Activated CD4-positive, alpha-beta T cell treated with anti-CD3 and anti-CD28 coated beads for 36 hours (primary cell): ENCODE data around the gene DENND5A. TPM values are rescaled to one million over a fixed set of nuclear protein-coding genes. Genes with fewer than 3 reads are reported as not detected.
"Not testable (repeated sequence)": the region's sequence is repeated elsewhere in the genome, so short reads cannot be mapped to it uniquely, and the experiment has no call there.

Experiments used
- ATAC-seq: fragments of 200-7000 bp; cut with Tn5 transposase; one replicate; pipeline ENCODE4 v1.10.0; 2021; ENCODE audit warnings: mild to moderate bottlenecking, moderate library complexity
- CTCF ChIA-PET: fragments of 350-600 bp; sonication (Branson Sonifier 250); formaldehyde crosslinking; loops from one replicate; lab custom pipeline; 2021; ENCODE audit warnings: antibody characterized with exemption; lab: Charles Lee
- POLR2A ChIA-PET: fragments of 350-600 bp; sonication (Branson Sonifier 250); formaldehyde crosslinking; loops from one replicate; lab custom pipeline; 2021; ENCODE audit warnings: antibody characterized with exemption, inconsistent platforms; lab: Charles Lee
- DNase-seq: peaks from one replicate; pipeline ENCODE4 v3.0.0-alpha.2; 2020
- H3K27ac Mint-ChIP-seq: one replicate; pipeline ENCODE4 v1.8.0; 2021; ENCODE audit warnings: mixed read lengths
- H3K27me3 Mint-ChIP-seq: one replicate; pipeline ENCODE4 v1.8.0; 2021; ENCODE audit warnings: mixed read lengths
- H3K36me3 Mint-ChIP-seq: one replicate; pipeline ENCODE4 v1.8.0; 2021; ENCODE audit warnings: low read depth, mixed read lengths
- H3K4me1 Mint-ChIP-seq: one replicate; pipeline ENCODE4 v1.8.0; 2021; ENCODE audit warnings: mixed read lengths
- H3K4me3 Mint-ChIP-seq: one replicate; pipeline ENCODE4 v1.8.0; 2021; ENCODE audit warnings: mild to moderate bottlenecking, moderate library complexity, mixed read lengths
- H3K9me3 Mint-ChIP-seq: one replicate; pipeline ENCODE4 v1.8.0; 2021; ENCODE audit warnings: low read depth, mixed read lengths
- intact Hi-C, 2 experiments: fragments of 100-400 bp; cut with DNase I in 1 of 2; cut with micrococcal nuclease in 1 of 2; formaldehyde crosslinking; loops; one replicate each; pipeline versions ENCODE4 v1.14.2 to v1.15.1; 2022 to 2024; cut with DNase I, micrococcal nuclease
- total RNA-seq, 2 experiments: library from RNA; stranded (reverse); gene quantifications; one replicate each; pipeline ENCODE4 v1.2.3, GENCODE V29; 2021

The DENND5A gene
- total RNA-seq, 2 experiments from 2014 or later: 43.6 to 62.6 TPM

DNA sequence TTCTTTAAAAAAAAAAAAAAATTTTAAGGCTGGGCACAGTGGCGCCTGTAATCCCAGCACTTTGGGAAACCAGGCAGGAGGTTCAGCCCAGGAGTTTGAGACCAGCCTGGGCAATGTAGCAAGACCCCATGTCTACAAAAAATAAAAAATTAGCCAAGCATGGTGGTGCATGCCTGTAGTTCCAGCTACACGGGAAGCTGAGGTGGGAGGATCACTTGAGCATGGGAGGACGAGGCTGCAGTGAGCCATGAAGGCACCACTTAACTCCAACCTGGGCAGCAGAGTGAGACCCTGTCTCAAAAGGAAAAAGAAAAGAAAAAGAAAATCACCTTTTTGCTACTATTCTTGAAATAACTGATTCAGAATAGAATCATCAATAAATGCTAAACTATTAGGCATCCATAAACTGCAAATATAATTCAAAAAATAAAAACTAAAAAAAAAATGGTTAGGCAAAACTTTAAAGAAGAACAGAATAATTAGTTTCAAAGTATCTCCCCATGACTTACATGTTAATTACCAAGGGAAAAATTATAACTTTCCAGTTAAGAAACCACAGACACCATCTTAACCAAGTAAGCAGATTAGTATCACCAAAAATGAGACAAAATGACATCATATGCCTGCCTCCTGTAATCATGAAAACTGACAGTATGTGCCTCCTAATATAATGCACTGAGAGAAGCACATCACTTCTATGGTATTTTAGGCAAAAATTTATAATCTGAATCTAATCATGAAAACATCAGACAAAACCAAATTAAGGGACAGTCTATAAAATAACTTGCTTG is 63.6 kb downstream of the DENND5A start:
- ATAC-seq (peak; percentile 60), DNase-seq (no peak)
- H3K27me3 Mint-ChIP-seq: no peaks in the 10 kb centered on the region
- intact Hi-C loops: loop anchor here in 1 of 2 experiments (5.0 kb wide), 1 partner anchor 854 kb away; no protein-coding TSS in a partner anchor
- ChIA-PET CTCF (interaction anchor here (0.7 kb wide), 1 partner anchor 88 kb away, joined by 5 read pairs; no protein-coding TSS in a partner anchor), POLR2A (no interaction called here)
- no peaks in the 10 kb centered on the region for H3K9me3 Mint-ChIP-seq
- peaks cover 20% of the 10 kb centered on the region for H3K4me1 Mint-ChIP-seq
- no peak overlapping the region for H3K4me3 Mint-ChIP-seq
- peak overlapping the region; percentile 15 for H3K27ac Mint-ChIP-seq
- peaks cover 17% of the 10 kb centered on the region for H3K36me3 Mint-ChIP-seq

DNA sequence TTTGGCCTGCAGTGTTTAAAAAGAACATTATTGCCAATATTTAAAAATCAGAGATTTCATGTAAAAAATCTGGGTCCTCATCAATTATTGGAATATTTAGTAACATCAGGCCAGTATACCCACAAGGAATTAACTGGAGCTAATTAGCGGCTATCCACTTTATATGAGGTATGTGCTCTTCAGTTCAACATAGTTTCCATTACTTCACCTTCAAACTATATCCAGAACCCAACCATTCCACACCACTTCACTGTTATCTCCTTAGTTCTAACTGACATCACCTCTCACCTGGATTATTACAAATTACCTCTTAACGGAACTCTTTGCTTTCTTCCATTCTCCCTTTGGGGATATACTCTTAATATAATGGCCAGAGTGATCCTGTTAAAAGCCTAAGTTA is 64.7 kb downstream of the DENND5A start:
- Mint-ChIP-seq H3K4me3 (no peak overlapping the region), H3K27me3 (no peaks in the 10 kb centered on the region), H3K9me3 (no peaks in the 10 kb centered on the region), H3K4me1 (peaks cover 20% of the 10 kb centered on the region), H3K27ac (no peak overlapping the region), H3K36me3 (peaks cover 17% of the 10 kb centered on the region)
- DNase-seq (no peak), ATAC-seq (no peak)
- ChIA-PET CTCF (no interaction called here), POLR2A (interaction anchor here (0.6 kb wide), 1 partner anchor 10 kb away, joined by 5 read pairs; no protein-coding TSS in a partner anchor)
- intact Hi-C loops: loop anchor here in 1 of 2 experiments (5.0 kb wide), 1 partner anchor 853 kb away; no protein-coding TSS in a partner anchor

- no peak for DNase-seq
- no peak overlapping the region for H3K27ac Mint-ChIP-seq
- no peak overlapping the region for H3K4me3 Mint-ChIP-seq
- ATAC-seq: no peak
- POLR2A ChIA-PET: no interaction called here
- intact Hi-C loops: no loop called here
- H3K9me3 Mint-ChIP-seq: peaks cover 3% of the 10 kb centered on the region
- no peaks in the 10 kb centered on the region for H3K27me3 Mint-ChIP-seq
- H3K4me1 Mint-ChIP-seq: no peaks in the 10 kb centered on the region
- CTCF ChIA-PET: interaction anchor here (0.6 to 1.2 kb wide), 2 partner anchors 28 to 256 kb away, joined by 3 read pairs; no protein-coding TSS in a partner anchor
- H3K36me3 Mint-ChIP-seq: peaks cover 39% of the 10 kb centered on the region
Observed at GRCh38 chr11:9193316-9193715, 71.8 kb downstream of the DENND5A start.

GRCh38 chr11:9192561-9192960 is 72.6 kb downstream of the DENND5A start:
- Mint-ChIP-seq H3K36me3 (peaks cover 45% of the 10 kb centered on the region), H3K4me1 (no peaks in the 10 kb centered on the region), H3K9me3 (peaks cover 3% of the 10 kb centered on the region), H3K27me3 (no peaks in the 10 kb centered on the region), H3K27ac (no peak overlapping the region), H3K4me3 (no peak overlapping the region)
- ChIA-PET POLR2A (no interaction called here), CTCF (no interaction called here)
- DNase-seq (no peak), ATAC-seq (no peak)
- intact Hi-C loops: no loop called here

GRCh38 chr11:9190326-9191016 is 74.7 kb downstream of the DENND5A start:
- peaks cover 45% of the 10 kb centered on the region for H3K36me3 Mint-ChIP-seq
- H3K27me3 Mint-ChIP-seq, ATAC-seq, DNase-seq, H3K9me3 Mint-ChIP-seq, H3K27ac Mint-ChIP-seq, H3K4me3 Mint-ChIP-seq, H3K4me1 Mint-ChIP-seq, POLR2A ChIA-PET, intact Hi-C loops: not testable (repeated sequence)
- CTCF ChIA-PET: interaction anchor here (0.7 kb wide), 1 partner anchor 26 kb away, joined by 3 read pairs; no protein-coding TSS in a partner anchor

- intact Hi-C loops, H3K4me1 Mint-ChIP-seq, H3K27me3 Mint-ChIP-seq, ATAC-seq, POLR2A ChIA-PET, H3K27ac Mint-ChIP-seq, H3K4me3 Mint-ChIP-seq, DNase-seq, H3K9me3 Mint-ChIP-seq: not testable (repeated sequence)
- CTCF ChIA-PET: interaction anchor here (0.7 kb wide), 1 partner anchor 197 kb away, joined by 3 read pairs; no protein-coding TSS in a partner anchor
- H3K36me3 Mint-ChIP-seq: peaks cover 44% of the 10 kb centered on the region
Observed at GRCh38 chr11:9188860-9189259, 76.3 kb downstream of the DENND5A start.

GRCh38 chr11:9187616-9188015 is 77.5 kb downstream of the DENND5A start:
- no peak for ATAC-seq
- ChIA-PET CTCF (interaction anchor here (0.7 to 1.5 kb wide), 5 partner anchors 16 to 319 kb away, joined by 3 read pairs; no protein-coding TSS in a partner anchor), POLR2A (no interaction called here)
- no peaks in the 10 kb centered on the region for H3K27me3 Mint-ChIP-seq
- H3K36me3 Mint-ChIP-seq: peaks cover 38% of the 10 kb centered on the region
- H3K9me3 Mint-ChIP-seq: peaks cover 3% of the 10 kb centered on the region
- no peaks in the 10 kb centered on the region for H3K4me1 Mint-ChIP-seq
- no peak for DNase-seq
- H3K27ac Mint-ChIP-seq: no peak overlapping the region
- intact Hi-C loops: no loop called here
- H3K4me3 Mint-ChIP-seq: no peak overlapping the region

- no peak for ATAC-seq
- peaks cover 22% of the 10 kb centered on the region for H3K36me3 Mint-ChIP-seq
- no peaks in the 10 kb centered on the region for H3K4me1 Mint-ChIP-seq
- no peaks in the 10 kb centered on the region for H3K9me3 Mint-ChIP-seq
- no peak for DNase-seq
- no peak overlapping the region for H3K4me3 Mint-ChIP-seq
- ChIA-PET POLR2A (no interaction called here), CTCF (no interaction called here)
- intact Hi-C loops: no loop called here
- no peak overlapping the region for H3K27ac Mint-ChIP-seq
- H3K27me3 Mint-ChIP-seq: no peaks in the 10 kb centered on the region
Observed at GRCh38 chr11:9184516-9184915, 80.6 kb downstream of the DENND5A start.

DNA sequence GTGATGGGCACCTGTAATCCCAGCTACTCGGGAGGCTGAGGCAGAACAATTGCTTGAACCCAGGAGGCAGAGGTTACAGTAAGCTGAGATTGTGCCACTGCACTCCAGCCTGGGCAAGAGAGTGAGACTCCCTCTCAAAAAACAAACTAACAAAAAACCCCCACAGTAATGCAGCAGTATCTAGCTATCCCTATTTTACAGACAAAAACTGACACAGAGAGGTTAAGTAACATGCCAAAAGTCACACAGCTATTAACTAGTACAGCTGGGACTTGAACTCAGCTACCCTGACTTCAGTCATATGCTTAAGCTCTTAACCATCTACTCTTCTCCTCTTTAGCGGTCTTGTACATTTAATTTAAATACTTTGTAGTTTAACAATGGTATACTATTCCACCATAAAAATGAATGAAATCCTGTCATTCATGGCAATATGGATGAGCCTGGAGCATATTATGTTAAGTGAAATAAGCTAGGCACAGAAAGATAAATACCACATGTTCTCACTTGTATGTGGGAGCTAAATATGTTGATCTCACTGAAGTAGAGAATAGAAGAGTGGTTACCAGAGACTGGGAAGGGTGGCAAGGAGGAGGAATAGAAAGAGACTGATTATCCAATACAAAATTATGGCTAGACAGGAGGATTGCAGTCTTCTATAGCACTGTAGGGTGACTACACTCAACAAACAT is 82.8 kb downstream of the DENND5A start:
- no peak overlapping the region for H3K27ac Mint-ChIP-seq
- ATAC-seq: no peak

GRCh38 chr11:9180784-9181183 is 84.4 kb downstream of the DENND5A start:
- POLR2A ChIA-PET: interaction anchor here (1.5 kb wide), 1 partner anchor 280 kb away, joined by 3 read pairs; the partner anchor contains the start of gene ZNF143
- no peaks in the 10 kb centered on the region for H3K9me3 Mint-ChIP-seq
- intact Hi-C loops: no loop called here
- no peak overlapping the region for H3K4me3 Mint-ChIP-seq
- DNase-seq (no peak), ATAC-seq (no peak)
- peaks cover 34% of the 10 kb centered on the region for H3K36me3 Mint-ChIP-seq
- H3K4me1 Mint-ChIP-seq: peaks cover 11% of the 10 kb centered on the region
- no peaks in the 10 kb centered on the region for H3K27me3 Mint-ChIP-seq
- no peak overlapping the region for H3K27ac Mint-ChIP-seq
- CTCF ChIA-PET: interaction anchor here (1.3 kb wide), 1 partner anchor 326 kb away, joined by 4 read pairs; no protein-coding TSS in a partner anchor

More for the DNA sequence above, 82.8 kb downstream of the DENND5A start:
- Mint-ChIP-seq H3K27me3 (no peaks in the 10 kb centered on the region), H3K9me3 (no peaks in the 10 kb centered on the region), H3K36me3 (peaks cover 23% of the 10 kb centered on the region), H3K4me3 (no peak overlapping the region), H3K4me1 (no peaks in the 10 kb centered on the region)
- intact Hi-C loops: no loop called here
- no peak for DNase-seq
- ChIA-PET POLR2A (interaction anchor here (1.5 kb wide), 1 partner anchor 278 kb away, joined by 3 read pairs; the partner anchor contains the start of gene ZNF143), CTCF (interaction anchor here (1.4 kb wide), 1 partner anchor 16 kb away, joined by 3 read pairs; no protein-coding TSS in a partner anchor)

GRCh38 chr11:9179141-9179540 is 86.0 kb downstream of the DENND5A start:
- intact Hi-C loops: no loop called here
- DNase-seq (no peak), ATAC-seq (no peak)
- POLR2A ChIA-PET: no interaction called here
- H3K36me3 Mint-ChIP-seq: peaks cover 34% of the 10 kb centered on the region
- H3K27ac Mint-ChIP-seq: no peak overlapping the region
- CTCF ChIA-PET: no interaction called here
- no peaks in the 10 kb centered on the region for H3K9me3 Mint-ChIP-seq
- peaks cover 11% of the 10 kb centered on the region for H3K4me1 Mint-ChIP-seq
- no peak overlapping the region for H3K4me3 Mint-ChIP-seq
- H3K27me3 Mint-ChIP-seq: no peaks in the 10 kb centered on the region
